Measurements from ENCODE around the gene RND3. TPM values are rescaled to one million over a fixed set of nuclear protein-coding genes. Genes with fewer than 3 reads are reported as not detected.

Gene RND3
- total and polyA plus RNA-seq, 10 of the 15 experiments (the other 5 are each of a cell fraction or from before 2014, with no cell fraction given) = 0.38 to 18.3 (median 0.93) TPM

- ATAC-seq (no peak; the same call in 2 of the 3 replicates), DNase-seq (ENCODE audit: low read depth, low spot score) (no peak), FAIRE-seq (no peak)
- CTCF ChIA-PET = no interaction called here
- H3K9ac ChIP-seq (ENCODE audit: control insufficient read depth, insufficient read depth, low read length) = no peak overlapping the region
- H2AFZ ChIP-seq (ENCODE audit: control insufficient read depth, low read depth, low read length) = no peak overlapping the region
- POLR2A ChIA-PET = interaction anchor here (1.3 kb wide), 1 partner anchor 36 kb away, joined by 4 read pairs; no protein-coding TSS in a partner anchor
- H3K4me3 ChIP-seq = no peak overlapping the region
- H3K27me3 ChIP-seq (replicated peaks in 1 of 2; ENCODE audit: control insufficient read depth in 2 of 2, insufficient read depth in 2 of 2, low read length in 1 of 2) = no peaks in the 10 kb centered on the region; a peak in 1 of 4 replicates
- RAD21 ChIA-PET (ENCODE audit: unreplicated experiment) = no interaction called here
- H3K9me3 ChIP-seq (replicated peaks; ENCODE audit: control insufficient read depth, insufficient read depth, low read length) = no peaks in the 10 kb centered on the region
- no peaks in the 10 kb centered on the region for H3K36me3 ChIP-seq (ENCODE audit: control insufficient read depth in 2 of 2, insufficient read depth in 2 of 2, low read length in 1 of 2)
- no TSS peak for BruUV-seq (replicated peaks)
- no peak overlapping the region for H3K4me2 ChIP-seq (ENCODE audit: control insufficient read depth, insufficient read depth)
- H4K20me1 ChIP-seq (ENCODE audit: control insufficient read depth, insufficient read depth) = no peaks in the 10 kb centered on the region
- SMC1A ChIA-PET (ENCODE audit: uncharacterized antibody, unreplicated experiment) = interaction anchor here (1.0 to 1.2 kb wide), 2 partner anchors 20 to 110 kb away, joined by 3 to 4 read pairs; no protein-coding TSS in a partner anchor
- no peak overlapping the region for H3K27ac ChIP-seq (ENCODE audit: control insufficient read depth, insufficient read depth)
- in situ Hi-C loops (cut with MboI) = loop anchor here (5.0 kb wide), 1 partner anchor 895 kb away; no protein-coding TSS in a partner anchor
- H3K4me1 ChIP-seq (ENCODE audit: control insufficient read depth, insufficient read depth, low read length) = no peaks in the 10 kb centered on the region
- H3K79me2 ChIP-seq (ENCODE audit: control insufficient read depth, insufficient read depth, low read length) = no peaks in the 10 kb centered on the region
- intact Hi-C loops (cut with micrococcal nuclease; ENCODE audit: unreplicated experiment) = no loop called here
- 23% methylated on average over 2 of the region's 2 CpGs for WGBS (ENCODE audit: insufficient coverage, insufficient replicate concordance, low lambda C conversion rate, missing lambda C conversion rate)
- no peak for TF ChIP-seq PAX8 (IDR thresholded peaks at IDR 0.05)
- TF ChIP-seq SIN3A (IDR thresholded peaks at IDR 0.05; ENCODE audit: low read depth, low read length) = no peak
- no peak for TF ChIP-seq SUPT20H (IDR thresholded peaks at IDR 0.05; ENCODE audit: borderline replicate concordance, control insufficient read depth, low read depth, low read length)
- TF ChIP-seq, protein P1, sequence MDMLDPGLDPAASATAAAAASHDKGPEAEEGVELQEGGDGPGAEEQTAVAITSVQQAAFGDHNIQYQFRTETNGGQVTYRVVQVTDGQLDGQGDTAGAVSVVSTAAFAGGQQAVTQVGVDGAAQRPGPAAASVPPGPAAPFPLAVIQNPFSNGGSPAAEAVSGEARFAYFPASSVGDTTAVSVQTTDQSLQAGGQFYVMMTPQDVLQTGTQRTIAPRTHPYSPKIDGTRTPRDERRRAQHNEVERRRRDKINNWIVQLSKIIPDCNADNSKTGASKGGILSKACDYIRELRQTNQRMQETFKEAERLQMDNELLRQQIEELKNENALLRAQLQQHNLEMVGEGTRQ (IDR thresholded peaks at IDR 0.05; ENCODE audit: borderline replicate concordance, low read depth, low read length) = no peak
- no peak for TF ChIP-seq SRF (IDR thresholded peaks at IDR 0.05; ENCODE audit: low read depth in 2 of 2, low read length in 2 of 2)
- TF ChIP-seq, protein P2, sequence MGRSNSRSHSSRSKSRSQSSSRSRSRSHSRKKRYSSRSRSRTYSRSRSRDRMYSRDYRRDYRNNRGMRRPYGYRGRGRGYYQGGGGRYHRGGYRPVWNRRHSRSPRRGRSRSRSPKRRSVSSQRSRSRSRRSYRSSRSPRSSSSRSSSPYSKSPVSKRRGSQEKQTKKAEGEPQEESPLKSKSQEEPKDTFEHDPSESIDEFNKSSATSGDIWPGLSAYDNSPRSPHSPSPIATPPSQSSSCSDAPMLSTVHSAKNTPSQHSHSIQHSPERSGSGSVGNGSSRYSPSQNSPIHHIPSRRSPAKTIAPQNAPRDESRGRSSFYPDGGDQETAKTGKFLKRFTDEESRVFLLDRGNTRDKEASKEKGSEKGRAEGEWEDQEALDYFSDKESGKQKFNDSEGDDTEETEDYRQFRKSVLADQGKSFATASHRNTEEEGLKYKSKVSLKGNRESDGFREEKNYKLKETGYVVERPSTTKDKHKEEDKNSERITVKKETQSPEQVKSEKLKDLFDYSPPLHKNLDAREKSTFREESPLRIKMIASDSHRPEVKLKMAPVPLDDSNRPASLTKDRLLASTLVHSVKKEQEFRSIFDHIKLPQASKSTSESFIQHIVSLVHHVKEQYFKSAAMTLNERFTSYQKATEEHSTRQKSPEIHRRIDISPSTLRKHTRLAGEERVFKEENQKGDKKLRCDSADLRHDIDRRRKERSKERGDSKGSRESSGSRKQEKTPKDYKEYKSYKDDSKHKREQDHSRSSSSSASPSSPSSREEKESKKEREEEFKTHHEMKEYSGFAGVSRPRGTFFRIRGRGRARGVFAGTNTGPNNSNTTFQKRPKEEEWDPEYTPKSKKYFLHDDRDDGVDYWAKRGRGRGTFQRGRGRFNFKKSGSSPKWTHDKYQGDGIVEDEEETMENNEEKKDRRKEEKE (IDR thresholded peaks at IDR 0.05) = no peak
- TF ChIP-seq FOXM1 (IDR thresholded peaks at IDR 0.05; ENCODE audit: low read depth, low read length) = no peak
- no peak for TF ChIP-seq CHD4 (IDR thresholded peaks at IDR 0.05)
- TF ChIP-seq CREM (IDR thresholded peaks at IDR 0.05; ENCODE audit: low read depth) = no peak
- no peak for TF ChIP-seq ZNF592 (IDR thresholded peaks at IDR 0.05)
- no peak for TF ChIP-seq SREBF2 (IDR thresholded peaks at IDR 0.05; ENCODE audit: low read length)
- no peak for TF ChIP-seq STAT3 (IDR thresholded peaks at IDR 0.05; ENCODE audit: low read depth, low read length)
- no peak for TF ChIP-seq SMAD5 (IDR thresholded peaks at IDR 0.05; ENCODE audit: low read depth)
- TF ChIP-seq, protein P3, sequence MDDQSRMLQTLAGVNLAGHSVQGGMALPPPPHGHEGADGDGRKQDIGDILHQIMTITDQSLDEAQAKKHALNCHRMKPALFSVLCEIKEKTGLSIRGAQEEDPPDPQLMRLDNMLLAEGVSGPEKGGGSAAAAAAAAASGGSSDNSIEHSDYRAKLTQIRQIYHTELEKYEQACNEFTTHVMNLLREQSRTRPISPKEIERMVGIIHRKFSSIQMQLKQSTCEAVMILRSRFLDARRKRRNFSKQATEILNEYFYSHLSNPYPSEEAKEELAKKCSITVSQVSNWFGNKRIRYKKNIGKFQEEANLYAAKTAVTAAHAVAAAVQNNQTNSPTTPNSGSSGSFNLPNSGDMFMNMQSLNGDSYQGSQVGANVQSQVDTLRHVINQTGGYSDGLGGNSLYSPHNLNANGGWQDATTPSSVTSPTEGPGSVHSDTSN (IDR thresholded peaks at IDR 0.05; ENCODE audit: insufficient replicate concordance, low read depth, low read length) = no peak
- TF ChIP-seq RCOR1 (conservative IDR thresholded peaks at IDR 0.05; ENCODE audit: low read depth, low read length) = no peak
- TF ChIP-seq SIX5 (IDR thresholded peaks at IDR 0.05; ENCODE audit: low read depth, low read length, severe bottlenecking) = no peak
- TF ChIP-seq ZBED1 (IDR thresholded peaks at IDR 0.05; ENCODE audit: borderline replicate concordance) = no peak
Measured at GRCh38 chr2:150491943-150492342, 4.5 kb upstream of the RND3 start.
